Measurements from ENCODE around the gene HAGH.

DNA sequence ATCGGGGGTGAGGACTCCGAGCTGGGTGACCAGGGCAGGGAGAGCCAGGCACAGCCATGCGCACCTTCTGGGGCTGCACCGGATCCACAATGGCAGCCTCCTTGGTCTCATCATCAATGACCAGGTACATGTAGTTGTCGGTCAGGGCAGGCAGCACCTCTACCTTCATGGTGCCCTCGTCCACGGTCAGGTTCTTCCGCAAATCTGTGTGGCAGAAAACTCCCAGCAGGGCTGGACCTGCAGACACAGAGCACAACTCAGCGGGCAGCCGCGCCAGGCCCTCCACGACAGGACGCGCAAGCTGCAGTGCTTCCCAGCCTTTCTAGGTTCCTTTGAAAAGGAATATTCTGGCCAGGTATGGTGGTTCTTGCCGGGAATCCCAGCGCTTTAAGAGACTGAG lies 3.8 kb downstream of the HAGH start:
- no peak for TF ChIP-seq POLR2A (IDR thresholded peaks at IDR 0.05; ENCODE audit: low read depth, low read length)
- no peak for TF ChIP-seq TAF1 (IDR thresholded peaks at IDR 0.05; ENCODE audit: borderline replicate concordance, low read depth, low read length)
